Endothelial cell (in vitro differentiated cells): Measurements from ENCODE around the gene HCN2. TPM values are rescaled to one million over a fixed set of nuclear protein-coding genes. Genes with fewer than 3 reads are reported as not detected.

Source experiments
- DNase-seq: peaks from one replicate; pipeline ENCODE4 v3.0.0; 2021; ENCODE audit warnings: low spot score
- H3K27ac Mint-ChIP-seq: one replicate; pipeline ENCODE4 v1.8.0; 2021; ENCODE audit warnings: mixed read lengths, inconsistent platforms; ENCODE audit not compliant: unreplicated experiment
- H3K27me3 Mint-ChIP-seq: one replicate; pipeline ENCODE4 v1.8.0; 2021; ENCODE audit warnings: mild to moderate bottlenecking, moderate library complexity, mixed read lengths, inconsistent platforms; ENCODE audit not compliant: unreplicated experiment
- H3K36me3 Mint-ChIP-seq: one replicate; pipeline ENCODE4 v1.8.0; 2021; ENCODE audit warnings: mild to moderate bottlenecking, low read depth, mixed read lengths, inconsistent platforms; ENCODE audit not compliant: unreplicated experiment
- H3K4me1 Mint-ChIP-seq: one replicate; pipeline ENCODE4 v1.8.0; 2021; ENCODE audit warnings: mild to moderate bottlenecking, mixed read lengths, inconsistent platforms; ENCODE audit not compliant: unreplicated experiment
- H3K4me3 Mint-ChIP-seq: one replicate; pipeline ENCODE4 v1.8.0; 2021; ENCODE audit warnings: mild to moderate bottlenecking, mixed read lengths, inconsistent platforms; ENCODE audit not compliant: unreplicated experiment
- H3K9me3 Mint-ChIP-seq: one replicate; pipeline ENCODE4 v1.8.0; 2021; ENCODE audit warnings: mixed read lengths, inconsistent platforms; ENCODE audit not compliant: unreplicated experiment
- total RNA-seq: library from RNA; stranded (reverse); fragmentation: NEBNext Ultra II Directional; extraction: Animal tissue kit (Norgen Biotek cat#: 25700); gene quantifications from one replicate; pipeline ENCODE4 v1.2.1, GENCODE V29; 2021; ENCODE audit not compliant: unreplicated experiment
- TF ChIP-seq, protein P1 (sequence below): fragments of 200-600 bp; sonication (generic); IDR thresholded peaks from one replicate; pipeline ENCODE4 v1.5.0; 2021; ENCODE audit warnings: antibody characterized with exemption; ENCODE audit not compliant: unreplicated experiment

HCN2 gene
- total RNA-seq, 1 donor from 2014 or later: 0.28 TPM

- Mint-ChIP-seq H3K9me3 (no peaks in the 10 kb centered on the region), H3K4me3 (no peak overlapping the region), H3K4me1 (peaks cover 15% of the 10 kb centered on the region), H3K27ac (no peak overlapping the region), H3K27me3 (peaks cover 7% of the 10 kb centered on the region), H3K36me3 (peaks cover under 1% of the 10 kb centered on the region)
- TF ChIP-seq, protein P1, sequence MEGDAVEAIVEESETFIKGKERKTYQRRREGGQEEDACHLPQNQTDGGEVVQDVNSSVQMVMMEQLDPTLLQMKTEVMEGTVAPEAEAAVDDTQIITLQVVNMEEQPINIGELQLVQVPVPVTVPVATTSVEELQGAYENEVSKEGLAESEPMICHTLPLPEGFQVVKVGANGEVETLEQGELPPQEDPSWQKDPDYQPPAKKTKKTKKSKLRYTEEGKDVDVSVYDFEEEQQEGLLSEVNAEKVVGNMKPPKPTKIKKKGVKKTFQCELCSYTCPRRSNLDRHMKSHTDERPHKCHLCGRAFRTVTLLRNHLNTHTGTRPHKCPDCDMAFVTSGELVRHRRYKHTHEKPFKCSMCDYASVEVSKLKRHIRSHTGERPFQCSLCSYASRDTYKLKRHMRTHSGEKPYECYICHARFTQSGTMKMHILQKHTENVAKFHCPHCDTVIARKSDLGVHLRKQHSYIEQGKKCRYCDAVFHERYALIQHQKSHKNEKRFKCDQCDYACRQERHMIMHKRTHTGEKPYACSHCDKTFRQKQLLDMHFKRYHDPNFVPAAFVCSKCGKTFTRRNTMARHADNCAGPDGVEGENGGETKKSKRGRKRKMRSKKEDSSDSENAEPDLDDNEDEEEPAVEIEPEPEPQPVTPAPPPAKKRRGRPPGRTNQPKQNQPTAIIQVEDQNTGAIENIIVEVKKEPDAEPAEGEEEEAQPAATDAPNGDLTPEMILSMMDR: no peak
- DNase-seq: no peak
These were observed 14.8 kb upstream of the HCN2 start for GRCh38 chr19:574658-575526.

GRCh38 chr19:575527-576506 lies 13.9 kb upstream of the HCN2 start:
- no peaks in the 10 kb centered on the region for H3K9me3 Mint-ChIP-seq

DNA sequence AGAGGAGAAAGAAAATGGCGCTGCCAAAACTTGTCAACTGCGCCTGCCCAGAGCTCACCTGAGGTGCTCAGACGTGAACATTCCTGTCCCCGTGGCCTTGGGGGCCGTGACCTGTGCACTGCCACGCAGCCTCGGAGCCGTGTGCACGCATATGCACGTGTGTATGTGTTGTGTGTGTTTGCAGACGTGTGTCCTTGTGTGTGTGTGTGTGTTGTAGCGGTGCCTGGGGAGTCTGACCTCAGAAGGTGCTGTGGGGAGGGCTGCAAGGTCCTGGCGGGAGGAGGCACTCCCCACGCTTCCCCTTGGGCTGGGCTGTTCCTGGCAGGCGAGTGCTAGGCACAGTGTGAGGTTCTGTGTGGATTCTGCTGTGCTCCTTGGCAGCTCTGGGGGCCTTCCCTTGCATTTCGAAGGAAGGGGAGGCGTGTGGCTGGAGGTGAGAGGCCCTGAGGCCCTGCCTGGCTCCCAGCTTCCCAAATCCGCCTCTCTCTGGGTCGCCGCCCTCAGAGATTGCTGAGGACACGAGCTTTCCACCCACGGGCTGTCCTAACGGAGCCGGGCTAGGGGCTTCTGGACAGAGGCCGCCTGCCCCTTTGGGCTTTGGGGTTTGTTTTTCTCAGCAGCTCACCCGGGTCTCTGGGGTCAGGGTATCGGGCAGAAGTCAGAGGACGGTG lies 12.8 kb upstream of the HCN2 start:
- peaks cover 10% of the 10 kb centered on the region for H3K4me1 Mint-ChIP-seq
- H3K36me3 Mint-ChIP-seq: no peaks in the 10 kb centered on the region
- H3K9me3 Mint-ChIP-seq: no peaks in the 10 kb centered on the region
- H3K4me3 Mint-ChIP-seq: no peak overlapping the region
- no peak for DNase-seq
- H3K27ac Mint-ChIP-seq: peak overlapping the region; percentile 9
- peaks cover 2% of the 10 kb centered on the region for H3K27me3 Mint-ChIP-seq
- TF ChIP-seq, protein P1: no peak

More at GRCh38 chr19:575527-576506, 13.9 kb upstream of the HCN2 start:
- DNase-seq: no peak
- peaks cover 15% of the 10 kb centered on the region for H3K4me1 Mint-ChIP-seq
- no peaks in the 10 kb centered on the region for H3K36me3 Mint-ChIP-seq
- TF ChIP-seq, protein P1: no peak
- H3K27me3 Mint-ChIP-seq: peaks cover 6% of the 10 kb centered on the region
- no peak overlapping the region for H3K4me3 Mint-ChIP-seq
- no peak overlapping the region for H3K27ac Mint-ChIP-seq

DNA sequence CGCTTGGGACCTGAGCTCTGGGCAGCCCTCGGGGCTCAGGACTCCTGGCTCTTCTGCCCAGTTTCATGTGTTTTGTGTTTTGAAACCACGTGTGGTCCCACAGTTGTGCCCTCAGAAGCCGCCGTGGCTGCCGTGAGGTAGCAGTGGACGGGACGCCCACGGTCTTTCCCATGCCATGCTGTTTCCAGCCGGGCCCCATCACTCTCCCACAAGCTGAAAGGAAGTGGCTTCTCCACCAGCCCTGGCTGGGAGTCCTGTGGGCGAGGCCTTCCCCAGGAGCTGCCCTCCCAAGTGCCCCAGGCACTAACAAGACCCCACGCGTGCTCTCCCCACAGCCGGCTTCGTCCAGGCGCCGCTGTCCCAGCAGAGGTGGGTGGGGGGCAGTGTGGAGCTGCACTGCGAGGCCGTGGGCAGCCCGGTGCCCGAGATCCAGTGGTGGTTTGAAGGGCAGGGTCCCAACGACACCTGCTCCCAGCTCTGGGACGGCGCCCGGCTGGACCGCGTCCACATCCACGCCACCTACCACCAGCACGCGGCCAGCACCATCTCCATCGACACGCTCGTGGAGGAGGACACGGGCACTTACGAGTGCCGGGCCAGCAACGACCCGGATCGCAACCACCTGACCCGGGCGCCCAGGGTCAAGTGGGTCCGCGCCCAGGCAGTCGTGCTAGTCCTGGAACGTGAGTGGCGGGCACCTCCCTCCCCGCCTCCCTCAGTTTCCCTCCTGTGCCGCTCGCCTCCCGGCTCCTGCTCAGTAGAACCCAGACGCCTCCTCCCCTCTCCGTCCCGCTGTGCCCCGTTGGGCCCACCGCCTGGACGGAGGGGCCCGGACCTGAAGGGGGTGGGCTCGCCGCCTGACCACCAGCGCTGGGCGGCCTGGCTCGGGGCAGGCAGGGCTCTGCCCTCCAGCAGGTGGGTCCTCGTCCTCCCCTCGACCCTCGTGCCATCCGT lies 12.0 kb upstream of the HCN2 start:
- Mint-ChIP-seq H3K4me1 (peaks cover 10% of the 10 kb centered on the region), H3K27ac (no peak overlapping the region), H3K27me3 (peaks cover 2% of the 10 kb centered on the region), H3K9me3 (no peaks in the 10 kb centered on the region), H3K4me3 (no peak overlapping the region), H3K36me3 (no peaks in the 10 kb centered on the region)
- DNase-seq: no peak
- TF ChIP-seq, protein P1: no peak
